NT2/D1 (cell line): Measurements from ENCODE around the gene OCIAD2.

Source experiments
- DNase-seq: peaks from one replicate; pipeline ENCODE4 v3.0.0-alpha.2; 2011; ENCODE audit warnings: low read depth, low spot score
- H3K27me3 ChIP-seq: 2 replicates; pipeline ENCODE4 v1.6.0; 2011; ENCODE audit warnings: mild to moderate bottlenecking; ENCODE audit not compliant: insufficient read length, insufficient read depth
- H3K36me3 ChIP-seq: 2 replicates; pipeline ENCODE4 v1.6.1; 2011; ENCODE audit warnings: mild to moderate bottlenecking, low read length, mixed read lengths; ENCODE audit not compliant: insufficient read depth, insufficient read length
- H3K4me1 ChIP-seq: 2 replicates; pipeline ENCODE4 v1.5.1; 2011; ENCODE audit not compliant: insufficient read depth, insufficient read length
- H3K4me3 ChIP-seq: 2 replicates; pipeline ENCODE4 v1.5.1; 2011; ENCODE audit warnings: low read depth; ENCODE audit not compliant: insufficient read length
- H3K9ac ChIP-seq: 2 replicates; pipeline ENCODE4 v1.6.0; 2011; ENCODE audit warnings: low read depth; ENCODE audit not compliant: insufficient read length
- H3K9me3 ChIP-seq: 2 replicates; pipeline ENCODE4 v1.5.1; 2011; ENCODE audit warnings: mild to moderate bottlenecking, low read length; ENCODE audit not compliant: insufficient read depth
- SUZ12 ChIP-seq: IDR thresholded peaks from 2 replicates; pipeline ENCODE4 v1.6.1; 2011; ENCODE audit not compliant: insufficient read length, insufficient read depth; ENCODE audit errors: extremely low read depth
- YY1 ChIP-seq: IDR thresholded peaks from 2 replicates; pipeline ENCODE4 v1.6.1; 2011; ENCODE audit not compliant: insufficient read length, insufficient read depth
- ZNF274 ChIP-seq: IDR thresholded peaks from 2 replicates; pipeline ENCODE4 v1.6.1; 2011; ENCODE audit warnings: mild to moderate bottlenecking, low read depth, low read length

Gene OCIAD2

GRCh38 chr4:48844843-48845242 lies 61.7 kb downstream of the OCIAD2 start:
- Histone ChIP-seq H3K9ac (no peak overlapping the region), H3K36me3 (peaks cover 67% of the 10 kb centered on the region), H3K4me1 (no peaks in the 10 kb centered on the region), H3K27me3 (no peaks in the 10 kb centered on the region), H3K9me3 (no peaks in the 10 kb centered on the region), H3K4me3 (no peak overlapping the region)
- no peak for DNase-seq
- TF ChIP-seq YY1 (no peak), SUZ12 (no peak), ZNF274 (no peak)

GRCh38 chr4:48841045-48841827 lies 65.3 kb downstream of the OCIAD2 start:
- H3K4me1 ChIP-seq: no peaks in the 10 kb centered on the region
- TF ChIP-seq YY1 (no peak), ZNF274 (no peak), SUZ12 (no peak)

GRCh38 chr4:48836658-48837057 lies 69.9 kb downstream of the OCIAD2 start:
- Histone ChIP-seq H3K36me3 (peaks cover 55% of the 10 kb centered on the region), H3K27me3 (no peaks in the 10 kb centered on the region), H3K9ac (no peak overlapping the region), H3K4me3 (no peak overlapping the region), H3K4me1 (no peaks in the 10 kb centered on the region), H3K9me3 (no peaks in the 10 kb centered on the region)
- TF ChIP-seq YY1 (no peak), ZNF274 (no peak), SUZ12 (no peak)
- DNase-seq: no peak

More at GRCh38 chr4:48841045-48841827, 65.3 kb downstream of the OCIAD2 start:
- Histone ChIP-seq H3K27me3 (no peaks in the 10 kb centered on the region), H3K9me3 (no peaks in the 10 kb centered on the region), H3K9ac (no peak overlapping the region), H3K4me3 (no peak overlapping the region), H3K36me3 (peaks cover 64% of the 10 kb centered on the region)
- DNase-seq: no peak
